ENCODE measurements around the gene CCNC. TPM values are rescaled to one million over a fixed set of nuclear protein-coding genes. Genes with fewer than 3 reads are reported as not detected.
A peak's percentile ranks its signal among the peaks of the same experiment; 100 is the strongest.

Gene CCNC
- total RNA-seq, 1 donor from 2014 or later: 45.3 TPM

DNA sequence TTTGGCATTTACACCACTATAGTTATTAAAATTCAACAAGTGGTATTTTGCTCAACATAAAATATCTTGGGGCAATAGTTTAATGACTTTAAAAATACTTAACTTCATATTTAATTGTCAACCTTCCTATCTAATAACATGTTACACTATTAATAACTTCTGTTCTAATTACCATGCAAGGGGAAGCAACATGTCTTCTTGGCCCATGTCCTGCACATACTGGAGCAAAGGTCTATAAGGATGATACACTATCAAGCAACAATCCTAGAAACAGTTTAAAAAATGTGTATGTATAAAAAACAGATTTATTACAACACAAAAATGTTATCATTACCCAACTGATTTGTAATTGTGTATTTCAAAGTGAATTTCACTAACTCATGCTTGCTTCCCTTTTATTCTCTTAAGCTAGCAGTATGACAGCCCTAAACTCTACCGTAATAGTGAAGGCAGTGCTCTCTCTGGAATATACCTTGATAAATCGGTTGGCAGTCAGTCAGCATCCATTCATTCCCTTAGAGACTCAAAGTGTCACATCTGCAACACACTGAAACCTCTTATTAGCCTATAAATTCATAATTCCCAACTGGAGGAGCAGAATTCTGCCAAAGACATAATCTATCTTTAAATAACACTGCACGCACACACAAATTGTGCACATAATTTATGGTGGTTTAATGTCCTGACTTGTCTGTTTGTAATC, 18.3 kb downstream of the CCNC start:
- no peak for DNase-seq (ENCODE audit: low spot score)

DNA sequence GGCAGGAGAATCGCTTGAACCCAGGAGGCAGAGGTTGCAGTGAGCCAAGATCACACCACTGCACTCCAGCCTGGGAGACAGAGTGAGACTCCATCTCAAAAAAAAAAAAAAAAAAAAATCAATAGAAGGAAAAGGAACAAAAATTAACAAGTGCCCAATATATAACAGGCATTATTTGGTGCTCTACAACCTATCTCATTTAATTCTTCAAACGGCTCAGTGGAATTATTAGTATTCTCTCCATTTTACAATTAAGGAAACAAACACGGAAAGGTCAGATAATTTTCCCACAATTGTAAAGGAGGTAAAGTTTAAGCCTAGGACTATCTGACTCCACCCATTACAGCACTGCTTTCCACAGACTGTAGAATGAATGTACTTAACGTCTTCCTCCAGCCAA, 19.8 kb downstream of the CCNC start:
- no peak for DNase-seq (ENCODE audit: low spot score)

DNA sequence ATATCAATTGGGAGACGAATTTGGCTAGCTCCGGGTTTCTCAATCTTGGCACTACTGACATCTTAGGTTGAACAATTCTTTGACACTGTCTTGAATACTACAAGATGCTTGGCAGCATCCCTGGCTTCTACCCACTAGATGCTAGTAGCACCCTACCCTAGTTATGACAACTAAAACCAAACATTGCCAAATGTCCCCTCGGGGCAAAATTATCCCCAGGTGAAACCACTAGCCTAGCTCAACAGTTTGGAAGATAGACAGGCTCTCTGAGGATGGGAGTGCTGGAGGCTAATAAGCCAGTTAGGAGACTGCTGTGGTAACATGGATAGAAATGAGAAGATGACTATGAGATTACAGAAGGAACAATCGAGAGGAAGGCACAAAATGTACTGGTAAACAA, 20.9 kb downstream of the CCNC start:
- no peak for DNase-seq (ENCODE audit: low spot score)

DNA sequence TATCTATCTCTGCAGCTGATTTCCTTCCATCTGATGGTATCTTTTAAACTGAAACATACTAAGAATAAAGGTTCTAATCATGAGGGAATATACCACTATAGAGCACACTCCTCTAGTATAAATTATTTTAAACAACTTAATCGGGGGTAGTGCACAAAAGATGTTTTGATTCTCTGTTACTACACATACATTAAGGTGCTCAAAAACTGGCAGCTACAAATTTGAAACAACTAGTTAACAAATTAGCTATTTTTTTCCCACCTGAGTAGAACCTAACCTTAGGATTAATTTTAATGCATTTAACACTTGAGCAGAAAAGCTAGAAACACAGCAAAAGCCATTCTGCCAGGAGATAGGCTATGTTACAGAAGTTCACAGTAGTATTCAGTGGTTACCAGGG, 23.0 kb downstream of the CCNC start:
- no peak for DNase-seq (ENCODE audit: low spot score)

DNA sequence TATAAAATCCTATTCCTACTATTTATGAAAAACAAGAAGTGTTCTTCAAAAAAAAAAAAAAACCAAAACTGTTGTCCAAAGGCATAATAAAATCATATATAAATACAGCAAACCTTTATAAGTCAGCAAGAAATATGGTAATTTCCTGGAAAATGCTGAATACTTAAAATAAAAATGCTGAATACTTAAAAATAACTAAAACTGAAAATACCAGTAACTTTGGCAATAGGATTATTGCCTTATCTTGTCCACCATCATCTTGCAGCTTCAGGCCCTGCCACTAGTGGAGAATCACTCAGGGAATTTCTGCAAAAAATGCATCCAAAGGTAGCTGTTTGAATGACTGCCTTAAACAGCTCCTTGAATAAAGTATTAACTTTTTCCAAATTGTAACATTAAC, 24.5 kb downstream of the CCNC start:
- no peak for DNase-seq (ENCODE audit: low spot score)

DNA sequence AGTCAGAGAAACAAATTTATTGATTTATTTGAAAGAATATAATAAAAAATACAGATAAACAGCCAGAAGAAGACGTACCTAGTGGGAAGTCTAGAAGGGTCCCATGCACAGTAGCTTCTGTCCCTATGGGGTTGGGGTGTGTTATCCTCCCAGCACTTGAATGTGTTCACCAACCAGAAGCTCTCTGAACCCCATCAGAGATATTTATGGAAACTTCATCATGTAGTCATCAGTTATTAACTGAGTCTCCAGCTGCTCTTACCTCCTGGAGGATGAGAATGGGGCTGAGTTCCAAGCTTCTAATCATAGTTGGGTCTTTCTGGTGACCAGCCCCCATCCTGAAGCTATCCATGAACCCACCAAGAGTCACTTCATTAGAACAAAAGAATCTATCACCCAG, 37.8 kb downstream of the CCNC start:
- no peak for DNase-seq (ENCODE audit: low spot score)

DNA sequence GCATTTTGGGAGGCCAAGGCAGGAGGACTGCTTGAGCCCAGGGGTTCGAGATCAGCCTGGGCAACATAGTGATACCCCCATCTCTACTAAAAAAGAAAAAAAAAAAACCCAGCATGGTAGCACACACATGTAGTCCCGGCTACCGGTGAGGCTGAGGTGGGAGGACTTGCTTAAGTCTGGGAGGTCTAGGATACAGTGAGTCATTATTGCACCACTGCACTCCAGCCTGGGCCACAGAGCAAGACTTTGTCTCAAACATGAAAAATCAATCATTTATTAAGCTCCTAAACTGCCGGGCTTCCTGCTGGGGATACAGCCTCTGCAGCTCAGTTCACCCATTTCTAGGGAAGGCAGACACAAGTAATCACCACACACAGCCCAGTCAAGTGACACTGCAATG, 45.9 kb downstream of the CCNC start:
- no peak for DNase-seq (ENCODE audit: low spot score)

DNA sequence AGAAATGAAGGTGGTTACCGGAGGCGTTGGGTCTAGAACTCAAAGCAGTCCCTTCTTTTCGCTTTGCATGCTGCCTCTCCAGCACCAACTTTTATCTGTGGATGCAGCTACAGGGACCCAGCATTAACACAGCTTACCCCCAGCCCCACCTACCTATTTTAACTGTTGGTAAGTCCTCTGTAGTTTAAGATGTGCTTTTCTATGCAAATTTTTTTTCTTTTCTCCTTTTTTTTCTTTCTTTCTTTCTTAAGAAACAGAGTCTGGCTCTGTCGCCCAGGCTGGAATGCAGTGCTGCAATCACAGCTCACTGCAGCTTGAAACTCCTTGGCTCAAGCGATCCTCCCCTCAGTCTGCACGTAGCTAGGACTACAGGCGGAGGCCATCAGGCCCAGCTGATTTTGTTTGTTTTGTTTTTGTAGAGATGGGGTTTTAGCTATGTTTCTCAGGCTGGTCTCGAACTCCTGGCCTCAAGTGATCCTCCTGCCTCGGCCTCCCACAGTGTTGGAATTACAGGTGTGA, 46.8 kb downstream of the CCNC start:
- DNase-seq (ENCODE audit: low spot score): no peak

DNA sequence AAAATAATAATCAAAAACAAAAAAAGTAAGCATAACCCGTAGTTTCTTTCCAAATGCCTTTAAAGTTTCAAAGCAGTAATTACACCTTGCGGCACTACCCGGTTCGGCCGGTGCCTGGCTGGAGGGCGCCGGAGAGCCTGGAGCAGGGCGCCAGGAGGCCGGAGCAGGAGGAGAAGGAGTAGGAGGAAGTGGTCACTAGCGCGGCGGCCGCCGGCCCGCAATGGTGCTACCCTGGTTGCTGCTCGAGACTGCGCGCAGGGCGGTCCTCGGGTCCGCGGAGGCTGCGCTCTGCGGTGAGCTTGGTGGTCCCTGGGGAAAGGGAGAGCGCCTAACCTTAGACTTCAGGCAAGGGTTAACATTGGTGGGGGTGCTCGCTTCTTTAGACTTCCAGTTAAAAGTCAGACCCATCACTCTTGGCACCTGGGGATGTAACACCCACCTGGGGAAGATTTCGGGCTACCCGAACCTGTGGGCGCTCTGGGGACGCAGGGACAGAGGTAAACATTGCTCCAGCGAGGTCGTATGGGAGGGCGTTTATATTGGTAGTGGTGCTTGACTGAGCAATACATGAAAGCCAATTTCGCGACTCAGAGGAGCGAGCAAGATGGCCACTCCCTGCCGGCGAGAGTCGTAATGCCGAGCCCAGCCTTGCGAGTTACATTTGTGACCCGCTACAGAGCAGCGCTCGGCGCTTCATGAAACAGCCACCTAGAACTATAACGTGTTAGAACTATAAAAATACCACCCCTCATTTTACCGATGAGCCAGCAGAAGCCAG, 47.4 kb downstream of the CCNC start:
- DNase-seq (ENCODE audit: low spot score): peak; percentile 93

DNA sequence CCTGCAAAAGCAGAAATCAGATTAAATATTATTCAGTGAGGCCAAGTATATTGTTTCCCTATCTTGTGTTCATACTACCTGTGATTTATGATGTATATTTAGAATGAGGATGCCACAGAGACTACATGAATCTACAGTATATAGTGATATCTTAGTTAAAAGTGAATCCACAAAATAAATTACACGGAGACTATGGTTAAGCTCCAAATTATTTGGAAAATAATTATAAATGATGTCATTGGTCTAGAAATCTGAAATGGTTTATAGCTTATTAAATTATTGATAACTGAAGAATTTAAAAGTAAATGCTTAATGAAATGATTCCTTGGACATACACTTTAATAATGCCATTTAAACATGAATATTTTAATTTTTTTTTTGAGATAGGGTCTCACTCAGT, 49.0 kb downstream of the CCNC start:
- DNase-seq (ENCODE audit: low spot score): no peak

DNA sequence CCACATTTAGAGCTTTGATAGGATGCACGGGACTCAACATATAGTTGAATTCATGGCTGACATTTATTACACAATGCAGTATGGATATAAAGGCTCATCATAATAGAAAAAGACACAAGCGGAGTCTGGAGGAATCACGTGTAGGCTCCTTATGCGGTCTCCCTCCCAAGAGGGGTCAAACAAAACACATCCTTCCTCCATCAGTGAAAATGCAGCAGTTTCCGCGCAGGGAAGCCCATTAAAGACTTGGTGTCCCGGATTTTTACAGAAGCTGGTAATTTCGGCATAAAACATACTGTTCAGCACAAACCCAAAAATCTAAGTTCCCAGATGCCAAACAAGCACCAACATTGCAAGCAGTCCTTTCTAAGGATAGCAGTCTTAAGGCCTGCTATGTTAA, 54.4 kb downstream of the CCNC start:
- DNase-seq (ENCODE audit: low spot score): no peak

DNA sequence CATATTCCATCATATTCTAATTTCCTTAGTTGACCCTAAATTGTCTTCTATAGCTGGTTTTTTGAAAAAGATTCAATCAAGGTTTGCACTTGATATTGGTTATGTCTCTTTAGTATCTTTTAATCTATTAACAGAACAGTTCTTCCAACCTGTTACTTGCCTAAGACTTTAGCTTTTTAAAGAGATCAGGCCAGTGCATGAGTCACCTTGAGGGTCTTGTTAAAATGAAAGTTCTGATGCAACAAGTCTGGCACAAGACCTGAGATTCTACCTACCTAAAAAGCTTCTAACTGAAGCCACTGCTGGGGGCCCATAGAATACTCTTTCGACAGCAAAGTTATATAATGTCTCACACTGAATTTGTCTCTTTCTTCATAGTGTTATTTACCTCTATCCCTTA, 56.4 kb downstream of the CCNC start:
- DNase-seq (ENCODE audit: low spot score): no peak

DNA sequence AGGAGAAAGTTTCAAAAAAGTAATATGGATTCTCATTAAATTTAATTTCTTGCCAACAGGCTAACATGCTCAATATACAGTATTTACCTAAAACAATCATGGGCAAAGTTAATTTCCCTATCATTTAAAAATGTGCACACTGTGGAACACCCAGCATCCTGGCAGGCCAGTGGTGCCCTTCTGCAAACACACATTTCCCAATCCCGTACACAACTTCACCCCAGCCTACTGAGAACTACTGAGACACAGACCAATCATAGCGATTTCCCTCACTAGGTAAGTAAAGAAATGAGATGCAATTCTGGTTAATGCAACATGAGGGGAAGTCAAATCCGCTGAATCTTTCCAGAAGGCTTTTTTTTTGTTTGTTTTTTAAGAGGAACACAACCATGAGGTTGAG, 60.8 kb downstream of the CCNC start:
- DNase-seq (ENCODE audit: low spot score): no peak

DNA sequence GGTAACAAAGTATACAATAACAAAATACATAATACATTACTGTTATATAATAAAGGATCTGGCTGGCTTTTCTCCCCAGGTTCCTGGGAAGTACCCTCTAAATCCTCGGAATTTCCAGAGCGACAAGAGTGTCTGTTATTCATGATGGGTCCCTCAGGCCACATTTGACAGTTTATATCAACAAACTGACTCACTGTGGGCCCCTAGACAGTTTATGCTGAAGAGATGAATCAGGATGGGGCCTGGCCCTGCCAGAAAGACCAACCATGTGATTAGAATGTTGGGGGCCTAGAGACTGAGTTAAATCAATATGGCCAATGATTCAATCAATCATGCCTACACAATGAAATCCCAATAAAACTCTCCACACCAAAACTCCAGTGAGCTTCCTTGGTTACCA, 66.7 kb downstream of the CCNC start:
- no peak for DNase-seq (ENCODE audit: low spot score)

DNA sequence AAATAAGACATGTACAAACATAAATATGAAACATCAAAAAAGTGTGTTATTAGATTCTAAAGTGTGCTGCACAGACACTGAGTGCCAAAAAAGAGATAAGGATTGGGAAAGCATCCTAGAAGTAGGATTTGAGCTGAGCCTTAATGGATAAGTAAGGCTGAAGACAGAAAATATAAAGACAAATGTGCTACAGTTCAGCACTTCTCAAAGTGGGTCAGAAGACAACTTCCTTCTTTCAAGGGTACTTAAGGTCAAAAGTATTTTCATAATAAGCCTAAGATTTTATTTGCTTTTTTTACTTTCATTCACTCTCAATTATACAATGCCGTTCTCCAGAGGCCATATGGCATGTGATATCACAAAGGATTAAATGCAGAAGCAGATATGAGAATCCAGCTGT, 70.0 kb downstream of the CCNC start:
- DNase-seq (ENCODE audit: low spot score): no peak

DNA sequence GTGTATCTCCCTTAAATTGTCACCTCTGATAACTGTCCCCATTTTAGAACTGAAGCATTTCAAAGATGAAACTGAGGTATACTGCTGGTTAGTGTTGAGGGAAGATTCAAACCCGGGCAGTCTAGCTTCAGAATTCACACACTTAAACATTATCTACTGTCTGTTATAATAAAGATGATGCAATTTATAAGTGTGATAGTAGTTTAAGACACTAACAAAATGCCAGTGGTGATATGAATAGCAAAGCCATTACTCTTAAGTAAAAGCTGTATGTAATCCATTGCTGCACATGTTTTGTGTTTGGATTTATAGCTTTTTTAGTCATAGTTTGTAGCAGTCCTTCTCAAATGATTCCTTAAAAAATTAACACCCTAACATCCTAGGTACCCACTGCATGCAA, 73.0 kb downstream of the CCNC start:
- no peak for DNase-seq (ENCODE audit: low spot score)

Other genes with a start within 250 kb of the CCNC start
- gene FAXC, start 219.0 kb downstream of the CCNC start, total RNA-seq: not detected
- 7.0 TPM for gene COQ3, start 174.5 kb downstream of the CCNC start, total RNA-seq
- gene PNISR, start 143.4 kb downstream of the CCNC start, total RNA-seq: 66.4 TPM
- gene USP45, start 53.2 kb downstream of the CCNC start, total RNA-seq: 12.7 TPM
- gene PRDM13, start 38.2 kb upstream of the CCNC start, total RNA-seq: not detected